HG03520 (cell line): ENCODE measurements around the gene RCAN3.

Experiments used
- ATAC-seq: cut with Tn5 transposase; IDR thresholded peaks from one replicate; pipeline ENCODE4 v1.9.1; 2021; ENCODE audit warnings: mild to moderate bottlenecking, moderate library complexity; ENCODE audit not compliant: unreplicated experiment

The RCAN3 gene

DNA sequence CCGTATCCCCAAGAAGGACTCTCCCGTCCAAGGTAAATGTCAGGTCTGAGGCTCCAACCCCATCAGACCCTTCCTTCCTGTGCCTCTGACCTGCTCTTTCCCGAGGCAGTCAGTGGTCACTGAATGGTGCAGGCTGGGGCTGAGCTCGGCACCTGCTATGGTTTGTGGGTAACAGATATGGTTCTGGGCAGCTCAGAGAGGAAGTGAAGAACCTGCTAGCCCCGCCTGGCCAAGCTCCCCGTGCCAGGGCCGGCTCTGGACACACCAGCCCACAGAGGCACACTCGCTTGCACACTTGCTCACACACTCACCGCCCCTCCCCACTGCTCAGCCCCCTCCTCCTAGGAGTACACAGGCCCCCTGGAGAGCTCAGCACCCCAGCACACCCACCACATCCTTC is 69.7 kb downstream of the RCAN3 start:
- no peak for ATAC-seq

DNA sequence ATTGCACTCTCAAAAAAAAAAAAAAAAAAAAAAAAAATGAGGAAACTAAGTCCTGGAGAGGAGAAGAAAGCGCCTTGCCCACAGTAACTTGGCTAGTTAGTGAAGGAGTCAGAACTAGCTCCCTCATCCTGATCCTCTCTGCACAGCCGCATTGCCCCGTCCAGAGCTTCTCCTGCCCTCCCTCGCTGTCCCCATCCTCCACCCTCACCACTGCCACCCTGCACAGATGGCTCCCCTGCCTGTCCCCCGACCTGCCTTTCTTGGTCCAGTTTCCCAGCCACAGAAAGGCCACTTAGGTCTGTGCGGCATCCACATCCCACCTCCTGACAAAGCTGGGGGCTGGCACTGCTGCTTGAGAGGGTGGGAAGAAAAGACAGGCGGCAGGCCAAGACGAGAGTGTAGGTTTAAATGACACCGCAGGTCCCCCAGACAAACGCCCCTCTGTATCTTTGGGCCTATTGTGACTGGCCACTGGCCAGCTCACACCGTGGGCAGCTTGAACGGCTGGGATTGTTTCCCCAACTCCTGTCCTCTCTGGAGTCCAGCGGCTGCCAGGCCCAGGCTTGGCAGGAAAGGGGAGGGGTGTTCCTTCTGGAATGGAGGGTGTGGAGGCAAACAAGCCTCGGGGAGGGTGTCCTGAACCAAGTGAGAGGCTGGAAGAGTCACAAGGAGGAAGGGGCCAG is 73.4 kb downstream of the RCAN3 start:
- ATAC-seq = no peak

DNA sequence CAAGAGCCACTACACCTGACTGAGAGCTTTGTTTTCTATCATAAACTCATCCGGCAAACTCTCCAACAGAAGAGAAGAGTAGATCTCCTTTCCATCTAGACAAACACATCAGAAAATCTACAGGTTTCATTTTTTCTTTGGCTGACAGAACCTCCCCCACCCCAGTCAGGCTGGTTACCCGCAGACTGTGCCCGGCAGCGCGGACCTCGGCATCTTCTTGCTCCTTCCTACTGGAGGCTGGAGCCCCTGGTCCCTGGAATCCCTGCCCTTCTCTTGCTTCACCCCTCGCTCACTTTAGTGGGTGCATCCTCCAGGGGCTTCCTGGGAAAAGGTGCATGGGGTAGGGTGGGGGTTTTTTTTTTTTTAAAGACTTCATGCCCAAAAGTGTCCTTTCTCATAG is 76.2 kb downstream of the RCAN3 start:
- ATAC-seq = no peak

DNA sequence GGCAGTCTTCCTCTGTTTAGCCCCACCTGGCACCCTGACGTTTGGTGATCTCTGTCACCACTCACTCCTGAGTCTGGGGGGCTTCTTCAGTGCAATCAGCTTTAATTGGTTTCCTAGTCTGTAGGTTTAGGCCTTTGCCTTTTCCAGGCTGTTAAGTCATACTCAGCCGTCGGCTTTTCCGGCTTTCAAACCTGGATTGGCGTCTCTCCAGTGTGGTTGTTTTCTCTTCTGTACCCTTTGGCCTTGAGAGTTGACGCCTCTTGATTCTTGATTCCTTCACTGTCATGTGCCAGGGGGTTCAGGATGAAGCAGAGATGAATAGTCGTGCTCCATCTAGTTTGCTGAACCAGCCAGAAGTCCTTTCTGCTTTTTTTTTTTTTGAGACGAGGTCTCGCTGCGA is 78.1 kb downstream of the RCAN3 start:
- ATAC-seq = no peak

DNA sequence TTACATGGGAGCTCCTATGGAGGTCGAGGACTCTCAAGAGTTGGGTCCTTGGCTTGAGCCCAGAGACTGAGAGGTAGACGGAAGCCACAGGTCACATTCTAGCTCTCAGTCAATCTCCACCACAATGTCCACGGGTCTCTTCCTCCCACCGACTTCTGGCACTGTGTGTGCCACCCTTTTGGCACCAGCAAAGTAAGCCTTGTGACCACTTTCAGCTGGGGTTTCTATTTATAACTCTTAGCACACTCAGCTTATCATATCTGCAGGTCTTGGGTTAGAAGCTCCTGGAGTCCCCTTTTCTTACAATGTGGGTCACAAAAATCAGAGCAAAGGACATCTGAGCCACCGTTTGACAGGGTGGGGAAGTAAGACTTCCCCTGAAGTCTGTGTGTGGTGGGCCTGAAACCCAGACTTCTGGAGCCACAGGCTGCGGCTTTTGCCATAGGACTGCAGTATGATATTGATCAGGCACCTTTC is 81.6 kb downstream of the RCAN3 start:
- ATAC-seq = no peak

DNA sequence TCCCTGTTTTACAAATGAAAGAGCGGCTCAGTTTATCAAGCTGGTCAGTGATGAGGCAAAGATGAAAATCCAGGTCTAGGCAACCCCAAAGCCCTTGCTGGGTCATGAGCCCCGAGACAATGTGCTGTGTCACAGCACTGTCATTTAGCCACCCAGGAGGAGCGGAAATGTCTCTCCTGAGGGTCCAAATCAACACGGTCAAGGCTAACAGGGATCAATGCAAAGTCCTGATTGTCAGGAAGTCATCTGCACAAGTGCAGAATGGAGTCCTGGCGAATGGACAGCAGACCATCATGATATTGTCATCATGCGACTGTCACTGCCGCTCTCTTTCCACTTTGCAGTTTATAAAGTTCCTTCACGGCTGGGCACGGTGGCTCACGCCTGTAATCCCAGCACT is 83.5 kb downstream of the RCAN3 start:
- ATAC-seq = no peak

DNA sequence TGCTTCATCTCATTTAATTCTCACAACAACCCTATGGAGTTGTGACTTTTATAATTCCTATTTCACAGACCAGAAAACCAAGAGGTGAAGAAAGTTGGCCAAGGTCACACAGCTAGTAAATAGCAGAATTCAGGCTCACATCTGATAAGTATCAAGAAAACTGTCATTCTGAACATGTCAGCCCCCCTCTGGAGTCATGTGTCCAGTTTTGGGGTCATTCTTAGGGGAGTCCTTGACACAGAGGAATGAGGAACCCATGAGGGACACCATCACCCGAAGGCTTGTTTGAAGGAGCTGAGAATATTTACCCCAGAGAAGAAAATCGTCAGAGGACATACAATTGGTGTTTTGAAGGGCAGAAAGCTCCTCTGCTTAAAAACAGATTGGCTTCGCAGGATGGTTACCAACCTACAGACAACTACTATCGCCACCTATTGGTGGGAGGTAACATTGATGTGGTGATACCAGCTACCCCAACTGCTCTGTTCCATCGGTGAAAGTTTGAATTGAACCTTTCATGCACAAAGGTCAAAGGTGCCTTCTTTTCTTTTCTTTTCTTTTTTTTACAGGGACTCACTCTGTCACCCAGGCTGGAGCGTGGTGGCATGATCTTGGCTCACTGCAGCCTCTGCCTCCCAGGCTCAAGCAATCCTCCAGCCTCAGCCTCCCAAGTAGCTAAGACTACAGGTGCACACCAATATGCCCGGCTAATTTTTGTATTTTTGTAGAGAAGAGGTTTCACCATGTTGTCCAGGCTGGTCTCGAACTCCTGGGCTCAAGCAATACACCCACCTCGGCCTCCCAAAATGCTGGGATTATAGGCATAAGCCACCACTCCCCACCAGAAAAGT is 84.6 kb downstream of the RCAN3 start:
- ATAC-seq = no peak

DNA sequence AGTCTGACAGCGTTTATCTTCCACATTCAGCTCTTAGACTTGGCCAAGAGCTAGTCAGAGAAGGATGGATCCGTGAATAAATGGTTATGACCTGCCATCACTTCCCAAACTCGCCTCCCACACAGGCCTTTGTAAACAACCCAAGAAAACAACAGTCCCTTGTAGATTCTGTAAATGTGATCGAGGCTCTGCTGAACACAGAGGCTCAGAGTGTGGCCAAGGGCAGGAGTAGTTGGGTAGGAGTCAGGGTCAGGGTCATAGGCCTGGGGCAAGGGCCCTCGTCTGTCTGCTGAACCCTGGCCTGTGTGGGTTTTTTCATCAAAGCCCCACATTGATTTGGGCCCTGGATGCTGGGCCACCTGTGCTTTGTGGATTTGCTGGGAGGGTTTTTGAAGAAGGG is 85.9 kb downstream of the RCAN3 start:
- no peak for ATAC-seq

DNA sequence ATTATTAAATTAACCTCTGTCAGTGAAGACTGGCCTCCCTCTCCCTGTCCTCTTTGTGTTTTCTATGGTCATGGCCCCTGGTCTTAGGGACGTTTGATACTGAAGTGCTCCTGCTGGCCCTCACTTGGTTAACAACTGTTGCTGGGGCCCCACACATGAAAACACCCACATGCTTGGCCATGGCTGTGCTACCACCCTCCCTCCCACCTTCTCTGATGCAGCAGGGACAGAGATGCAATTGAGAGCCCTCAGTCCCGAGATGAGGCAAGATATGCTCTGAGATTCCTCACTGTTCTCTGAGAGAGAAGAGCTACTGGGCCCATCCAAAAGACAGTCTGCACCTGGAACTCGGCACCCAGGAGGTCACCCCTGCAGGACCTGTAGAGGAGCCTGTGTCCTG is 86.6 kb downstream of the RCAN3 start:
- ATAC-seq = no peak
